Umbilical cord (tissue), 2 donors: Measurements from ENCODE around the gene HOXB4. TPM values are rescaled to one million over a fixed set of nuclear protein-coding genes. Genes with fewer than 3 reads are reported as not detected.

Experiments used
- DNase-seq: peaks from one replicate; pipeline ENCODE4 v3.0.0-alpha.2; 2015; ENCODE audit warnings: low spot score
- total RNA-seq: library from RNA; depleted of rRNA; stranded (reverse); fragments of >200 nt; gene quantifications from one replicate; pipeline ENCODE4 v1.2.3, GENCODE V29; 2014; ENCODE audit warnings: low replicate concordance; ENCODE audit not compliant: insufficient read depth

HOXB4 gene
- total RNA-seq, 1 donor from 2014 or later = 3.4 TPM

- no peak for DNase-seq
Observed at GRCh38 chr17:48561884-48562810, 16.0 kb downstream of the HOXB4 start.

GRCh38 chr17:48559840-48560817 lies 18.0 kb downstream of the HOXB4 start:
- no peak for DNase-seq

DNA sequence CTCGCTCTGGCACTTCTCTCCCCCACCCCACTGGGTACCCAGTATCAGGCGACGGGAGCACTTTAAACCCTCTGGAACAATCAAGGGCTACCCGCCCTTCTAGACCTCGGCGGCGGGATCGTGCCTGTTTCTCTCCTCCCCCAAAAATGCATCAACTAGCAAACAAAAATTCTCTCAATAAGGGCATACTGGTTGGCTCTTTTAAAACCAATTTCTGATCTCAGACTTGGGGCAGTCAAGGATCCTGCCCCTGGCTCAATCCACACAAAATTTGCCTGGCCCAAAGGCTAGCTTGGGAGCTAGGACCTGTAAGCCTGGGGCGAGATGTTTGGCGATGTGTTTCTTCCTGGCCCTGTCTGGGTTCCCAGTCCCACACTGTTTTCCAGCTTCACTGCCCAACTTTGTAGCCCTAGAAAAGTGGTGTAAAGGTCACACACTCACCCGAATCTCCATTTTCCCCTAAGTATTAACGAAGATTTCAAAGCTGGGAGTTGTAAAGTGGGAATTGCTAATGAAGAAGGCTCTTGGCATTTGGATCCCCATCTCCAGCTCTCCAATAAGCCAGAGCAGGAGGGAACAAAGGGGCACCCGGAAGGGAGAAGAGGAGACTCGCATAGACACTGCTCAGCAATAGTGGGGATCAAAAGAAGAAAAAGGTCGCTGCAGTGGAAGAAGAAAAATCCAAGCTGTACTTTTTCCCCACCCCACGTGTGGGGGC lies 18.9 kb downstream of the HOXB4 start:
- no peak for DNase-seq

DNA sequence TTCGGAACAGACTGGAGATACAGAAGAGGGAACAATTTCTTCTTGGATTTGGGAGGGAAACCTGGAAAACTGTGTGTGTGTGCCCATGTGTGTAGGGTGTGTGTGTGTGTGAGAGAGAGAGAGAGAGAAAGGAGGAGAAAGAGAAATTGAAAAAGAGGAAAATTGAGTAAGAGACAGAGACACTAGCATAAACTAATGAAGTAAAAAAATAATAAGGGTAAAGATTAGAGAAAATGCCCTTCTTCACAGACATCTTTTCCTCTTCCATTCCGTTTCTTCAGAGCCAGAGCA lies 19.4 kb downstream of the HOXB4 start:
- DNase-seq = no peak

DNA sequence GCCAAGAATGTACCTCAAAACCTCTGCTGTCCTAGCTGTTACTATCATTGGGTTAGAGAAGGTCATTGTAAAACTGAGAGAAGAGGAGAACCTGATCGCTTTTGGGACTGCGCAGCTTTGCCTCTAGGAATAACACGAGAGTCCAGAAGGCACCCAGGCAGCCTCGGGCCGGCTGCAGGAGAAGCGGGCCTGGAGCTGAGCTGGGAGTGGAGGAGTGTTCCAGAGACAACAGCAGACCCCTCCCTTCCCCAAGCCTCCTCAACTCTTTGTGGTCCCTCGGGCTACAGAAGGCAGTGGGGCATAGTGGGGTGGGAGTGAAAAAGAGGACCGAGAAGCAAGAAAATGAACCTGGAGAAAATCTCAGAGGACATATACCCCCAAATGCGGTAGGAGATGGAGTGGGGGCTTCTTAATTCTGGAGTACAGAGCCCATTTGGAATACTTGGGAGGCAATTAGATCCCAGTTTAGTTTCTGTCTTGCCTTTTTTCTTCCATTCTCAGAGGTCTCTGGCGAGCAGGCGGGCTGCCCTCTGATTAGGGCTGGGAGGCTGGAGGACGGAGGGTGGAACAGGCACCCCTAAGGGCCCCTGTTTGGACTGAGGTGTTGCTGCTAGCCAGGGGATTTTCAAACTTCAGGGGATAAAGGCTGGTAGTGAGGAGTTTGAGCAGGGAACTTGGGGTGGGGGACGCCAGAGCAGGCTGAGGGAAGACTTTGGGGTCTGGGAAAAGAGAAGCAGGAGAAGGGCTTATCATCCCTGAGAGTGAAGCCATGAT lies 19.9 kb downstream of the HOXB4 start:
- DNase-seq = no peak

GRCh38 chr17:48556576-48557401 lies 21.4 kb downstream of the HOXB4 start:
- peak; percentile 72 for DNase-seq

DNA sequence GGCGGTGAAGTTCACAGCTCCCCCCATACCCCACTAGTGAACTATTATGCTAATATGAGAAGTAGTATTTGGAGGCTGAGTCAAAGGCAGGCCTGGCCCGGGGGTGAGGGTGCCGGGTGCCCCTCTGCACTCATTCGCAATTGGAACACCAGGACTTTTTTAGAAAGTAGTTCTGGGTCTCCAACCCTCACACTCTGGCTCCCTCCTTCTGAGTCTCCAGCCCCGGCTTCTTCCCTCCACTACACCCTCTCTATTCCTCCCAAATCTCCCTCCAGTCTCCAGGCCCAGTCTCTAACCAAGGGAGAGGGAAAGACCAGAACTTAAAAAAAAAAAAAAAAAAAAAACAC lies 21.9 kb downstream of the HOXB4 start:
- no peak for DNase-seq

GRCh38 chr17:48555258-48556228 lies 22.6 kb downstream of the HOXB4 start:
- DNase-seq = peak; percentile 92

DNA sequence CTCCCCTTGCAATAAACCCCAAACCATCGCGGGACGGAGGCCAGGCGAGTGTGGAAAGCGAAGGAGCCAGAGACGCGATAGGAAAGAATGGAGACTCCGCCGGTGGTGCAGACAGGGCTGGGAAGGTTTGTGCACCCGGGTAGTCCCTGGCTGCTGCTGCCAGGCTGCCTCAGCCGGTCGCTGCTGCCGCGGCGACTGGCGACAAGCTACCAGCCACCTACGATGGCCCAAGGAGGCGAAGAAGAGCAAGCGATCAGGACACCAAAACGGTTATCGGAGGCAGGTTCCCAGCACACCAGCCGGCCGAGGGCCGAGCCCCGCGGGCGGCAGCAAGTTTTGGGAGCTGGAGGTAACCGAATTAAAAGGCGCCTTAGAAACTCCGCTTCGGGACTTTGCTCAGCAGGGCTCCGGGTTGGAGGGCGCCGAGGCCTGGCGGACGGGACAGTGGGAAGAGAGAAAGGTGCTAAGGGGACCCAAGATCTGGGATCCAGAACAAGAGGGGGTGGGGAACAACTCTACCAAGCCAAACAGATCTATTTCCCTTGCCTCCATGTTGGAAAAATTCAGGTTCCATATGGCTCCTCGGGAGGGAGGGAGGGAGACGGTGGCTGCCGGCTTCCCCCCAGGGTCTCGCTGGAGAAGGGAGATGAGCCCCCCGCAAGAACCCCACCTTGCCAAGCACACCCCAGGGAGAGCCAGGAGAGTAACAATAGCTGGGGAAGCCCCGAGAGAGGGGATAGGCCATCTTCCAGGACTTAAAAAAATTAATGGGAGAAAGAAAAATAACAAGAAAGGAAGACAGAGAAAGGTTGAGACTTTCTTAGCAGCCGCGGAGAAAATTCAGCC lies 23.5 kb downstream of the HOXB4 start:
- DNase-seq = no peak

DNA sequence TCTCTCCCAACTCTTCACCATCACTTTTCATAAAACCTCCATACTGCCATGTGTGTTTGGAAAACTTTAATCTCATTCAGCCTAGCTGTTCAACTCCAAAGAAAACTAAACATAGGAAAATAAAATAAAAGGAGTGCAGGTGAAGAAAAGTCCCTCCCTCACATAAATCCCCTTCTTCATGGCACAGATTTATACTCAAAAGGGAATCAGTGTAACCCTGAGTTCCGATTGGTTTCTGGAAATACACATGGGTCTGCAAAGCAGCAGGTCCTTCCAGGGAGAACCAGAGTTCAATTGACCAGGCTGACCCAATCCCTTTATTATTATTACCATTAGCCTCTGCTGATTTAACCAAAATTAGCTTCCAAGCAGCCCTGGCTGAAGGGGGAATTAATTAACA lies 24.3 kb downstream of the HOXB4 start:
- no peak for DNase-seq

GRCh38 chr17:48553190-48553547 lies 25.0 kb downstream of the HOXB4 start:
- no peak for DNase-seq

DNA sequence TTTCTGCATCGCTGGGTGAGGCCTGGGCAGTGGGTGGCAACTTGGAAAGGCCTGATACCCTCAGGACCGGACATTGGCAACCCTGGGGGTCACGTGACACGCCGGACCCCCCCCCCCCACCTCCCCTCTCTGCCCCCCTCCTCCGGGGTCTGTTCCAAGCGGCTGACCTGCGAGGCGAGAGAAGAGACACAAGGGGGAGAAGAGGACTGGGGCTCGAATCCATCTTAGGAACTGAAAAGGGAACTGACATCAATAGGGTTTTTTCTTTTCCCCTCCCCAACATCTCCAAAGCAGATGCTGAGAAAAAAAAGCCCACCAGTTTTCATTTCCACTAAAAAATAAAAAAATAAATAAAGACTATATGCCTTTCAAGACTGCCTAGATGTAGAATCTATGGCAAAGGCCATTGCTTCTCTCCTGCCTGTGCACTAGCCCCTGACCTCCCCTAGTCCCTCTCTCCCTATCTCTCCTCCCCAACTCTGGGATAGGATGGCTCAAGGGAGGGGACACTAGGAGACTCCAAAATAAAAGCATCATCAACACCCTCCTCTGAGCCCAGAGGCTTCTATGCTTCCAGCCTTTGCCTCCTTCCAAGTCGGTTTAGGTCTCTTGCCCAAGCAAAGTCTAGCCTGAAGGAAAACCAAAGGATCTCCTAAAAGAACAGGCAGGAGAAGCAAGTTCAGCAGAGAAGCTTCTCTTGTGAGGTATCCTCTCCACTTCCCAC lies 25.5 kb downstream of the HOXB4 start:
- DNase-seq = no peak

DNA sequence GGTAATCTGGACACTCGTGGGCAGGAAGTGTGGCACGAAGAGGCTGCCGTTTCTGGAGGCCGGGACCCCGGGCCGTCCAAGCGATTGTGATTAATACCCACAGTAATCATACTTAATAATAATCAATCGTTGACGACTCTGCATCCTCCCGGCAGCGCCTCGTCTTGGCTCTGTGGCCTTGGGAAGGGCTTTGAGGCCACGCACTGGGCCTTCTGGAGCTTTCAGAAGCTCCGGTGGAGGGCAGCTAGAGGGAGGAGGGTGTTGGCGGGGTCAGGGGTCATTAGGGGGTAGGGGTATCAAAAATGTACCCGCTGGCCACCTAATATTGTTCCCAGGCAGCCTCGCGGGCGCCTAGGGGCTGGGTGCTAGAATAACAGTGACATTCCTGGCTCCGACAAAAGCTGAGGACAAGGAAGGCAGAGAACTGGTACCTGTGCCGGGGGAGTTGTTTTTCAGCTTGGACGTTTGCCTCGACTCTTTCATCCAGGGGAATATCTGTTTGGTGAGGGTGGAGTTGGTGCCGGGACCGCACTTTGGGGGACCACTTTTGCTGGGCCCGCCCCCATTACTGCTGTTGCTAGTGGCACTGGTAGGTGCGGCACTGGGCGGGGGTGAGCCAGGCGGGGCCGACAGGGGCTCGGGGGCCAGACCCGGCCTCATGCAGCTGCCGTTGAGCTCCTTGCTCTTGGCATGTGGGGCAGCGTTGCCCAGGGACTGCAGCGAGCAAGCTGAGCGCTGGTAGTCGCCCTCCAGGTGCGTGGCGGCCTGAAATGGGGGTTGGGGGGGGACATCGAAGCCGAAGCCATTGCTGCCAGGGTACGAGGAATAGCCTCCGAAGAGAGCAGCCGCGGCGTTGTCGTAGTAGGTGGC lies 26.3 kb downstream of the HOXB4 start:
- no peak for DNase-seq

DNA sequence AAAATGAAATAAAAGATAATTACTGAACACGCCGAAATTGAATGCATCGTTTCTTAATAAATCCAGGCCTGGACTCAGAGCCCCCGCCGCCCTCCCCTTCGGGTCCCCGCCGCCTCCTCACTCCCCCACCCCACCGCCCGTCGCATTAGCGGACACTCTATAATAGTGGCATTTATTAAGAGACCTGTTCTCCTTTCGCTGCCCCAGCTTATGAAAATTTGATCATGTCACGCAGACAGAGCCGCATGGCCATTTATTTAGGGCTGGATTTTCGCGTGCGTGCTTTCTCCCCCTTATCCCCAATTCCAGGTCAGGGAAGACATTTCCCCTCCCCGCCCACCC lies 27.0 kb downstream of the HOXB4 start:
- DNase-seq = no peak

GRCh38 chr17:48550502-48551213 lies 27.5 kb downstream of the HOXB4 start:
- no peak for DNase-seq

DNA sequence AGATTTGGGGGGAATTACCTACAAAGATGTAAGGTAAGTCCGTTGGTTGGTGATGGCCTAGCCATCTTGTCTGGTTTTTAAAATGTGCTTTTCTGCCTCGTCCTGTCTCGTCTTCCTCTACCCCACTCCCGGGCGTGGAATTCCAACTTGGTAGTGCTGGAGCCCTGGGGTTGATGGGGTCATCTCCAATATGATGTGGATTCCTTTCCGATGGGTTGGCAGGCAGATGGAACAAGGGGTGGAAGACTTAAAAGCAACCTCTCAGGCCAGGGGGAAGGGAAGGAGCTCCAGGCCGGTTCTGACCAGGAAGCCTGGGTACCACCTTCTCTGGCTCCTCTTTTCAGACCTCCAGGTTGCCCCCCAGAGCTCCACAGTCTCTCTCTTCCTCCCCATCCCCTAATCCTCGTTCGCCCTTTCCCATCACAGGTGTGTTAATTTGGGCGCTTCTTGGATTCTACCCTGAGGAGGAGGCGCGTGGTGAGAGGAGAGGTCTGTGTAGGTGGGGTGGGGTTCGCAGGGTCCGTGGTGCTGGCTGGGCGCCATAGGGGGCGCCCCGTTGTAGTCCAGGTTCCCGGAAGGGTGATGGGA lies 28.1 kb downstream of the HOXB4 start:
- DNase-seq = no peak
